GM12878 (cell line): ENCODE measurements around the gene IZUMO1. TPM values are rescaled to one million over a fixed set of nuclear protein-coding genes. Genes with fewer than 3 reads are reported as not detected.

Experiments used
- ATAC-seq: fragments of 200-7000 bp; cut with Tn5 transposase; 3 replicates; pipeline ENCODE4 v1.9.1; 2020; ENCODE audit warnings: mild to moderate bottlenecking, moderate library complexity
- BruUV-seq: library from RNA; stranded (reverse); fragments of 400-500 nt; replicated peaks from 2 replicates; lab custom pipeline; 2021; lab: Mats Ljungman, UMichigan
- CTCF ChIA-PET: fragments of 300-600 bp; sonication (Branson Sonifier 250); formaldehyde crosslinking; extraction: SDS; loops from one replicate; lab custom pipeline; 2021; ENCODE audit warnings: inconsistent platforms; lab: Yijun Ruan, JAX
- POLR2A ChIA-PET: fragments of 350-600 bp; formaldehyde crosslinking; extraction: SDS; loops from one replicate; lab custom pipeline; 2021; ENCODE audit warnings: inconsistent platforms; lab: Charles Lee
- RAD21 ChIA-PET: fragments of 300-600 bp; sonication (Branson Sonifier 250); formaldehyde crosslinking; loops from one replicate; lab custom pipeline; 2023; ENCODE audit warnings: antibody characterized with exemption; ENCODE audit not compliant: unreplicated experiment; lab: Charles Lee
- SMC1A ChIA-PET: fragments of 300-600 bp; sonication (Branson Sonifier 250); formaldehyde crosslinking; loops from one replicate; lab custom pipeline; 2023; ENCODE audit not compliant: unreplicated experiment, uncharacterized antibody; lab: Charles Lee
- DNase-seq: peaks from one replicate; pipeline ENCODE4 v3.0.0-alpha.2; 2011; ENCODE audit warnings: low read depth, low spot score
- FAIRE-seq: peaks from 3 replicates; lab custom pipeline; 2011; peaks lifted over from hg19 to GRCh38; lab: Jason Lieb, UNC
- H2AFZ ChIP-seq: 2 replicates; pipeline ENCODE4 v1.6.0; 2011; ENCODE audit warnings: low read depth, low read length, control low read depth; ENCODE audit not compliant: control insufficient read depth
- H3K27ac ChIP-seq: 2 replicates; pipeline ENCODE4 v1.5.1; 2011; ENCODE audit warnings: control low read depth; ENCODE audit not compliant: control insufficient read depth, insufficient read depth
- H3K27me3 ChIP-seq, 2 experiments: replicated peaks in 1 of 2; 2 replicates each; pipeline versions ENCODE4 v1.6.0 to v1.6.1; 2011; ENCODE audit warnings: low read length in 1 of 2; ENCODE audit not compliant: control insufficient read depth in 2 of 2, insufficient read depth in 2 of 2
- H3K36me3 ChIP-seq, 2 experiments: 2 replicates each; pipeline ENCODE4 v1.5.1; 2011; ENCODE audit warnings: low read length in 1 of 2; ENCODE audit not compliant: control insufficient read depth in 2 of 2, insufficient read depth in 2 of 2
- H3K4me1 ChIP-seq: 2 replicates; pipeline ENCODE4 v1.6.1; 2011; ENCODE audit warnings: mild to moderate bottlenecking, low read length, moderate library complexity, mixed read lengths; ENCODE audit not compliant: control insufficient read depth, insufficient read depth
- H3K4me2 ChIP-seq: 2 replicates; pipeline ENCODE4 v1.6.0; 2011; ENCODE audit warnings: control low read depth; ENCODE audit not compliant: control insufficient read depth, insufficient read depth
- H3K4me3 ChIP-seq: fragments of 200-600 bp; sonication (generic); 2 replicates; pipeline ENCODE4 v1.5.1; 2016
- H3K79me2 ChIP-seq: 2 replicates; pipeline ENCODE4 v1.6.0; 2011; ENCODE audit warnings: low read length; ENCODE audit not compliant: control insufficient read depth, insufficient read depth
- H3K9ac ChIP-seq: 2 replicates; pipeline ENCODE4 v1.8.0; 2011; ENCODE audit warnings: low read length, control low read depth, mixed read lengths; ENCODE audit not compliant: control insufficient read depth, insufficient read depth
- H3K9me3 ChIP-seq: replicated peaks from 3 replicates; pipeline ENCODE4 v1.5.1; 2011; ENCODE audit warnings: mild to moderate bottlenecking, low read length; ENCODE audit not compliant: control insufficient read depth, insufficient read depth
- H4K20me1 ChIP-seq: 2 replicates; pipeline ENCODE4 v1.6.0; 2011; ENCODE audit not compliant: control insufficient read depth, insufficient read depth
- ASH2L ChIP-seq: fragments of 300-600, 200-600 bp; sonication (generic); IDR thresholded peaks from 2 replicates; pipeline ENCODE4 v1.6.1; 2017; ENCODE audit warnings: low read depth, mild to moderate bottlenecking, borderline replicate concordance
- CEBPB ChIP-seq, 2 experiments: fragments of 150-350 bp in 1 of 2; IDR thresholded peaks; 2 replicates each; pipeline ENCODE4 v1.6.1; 2012 to 2014; ENCODE audit warnings: low read depth in 2 of 2, low read length in 2 of 2, borderline replicate concordance in 1 of 2, inconsistent platforms in 1 of 2
- CREB1 ChIP-seq: IDR thresholded peaks from 2 replicates; pipeline ENCODE4 v1.6.1; 2012; ENCODE audit warnings: low read depth, mild to moderate bottlenecking, inconsistent platforms
- GATAD2B ChIP-seq: fragments of 450-650 bp; conservative IDR thresholded peaks from 2 replicates; pipeline ENCODE4 v1.6.1; 2017; ENCODE audit warnings: low read depth, mild to moderate bottlenecking, moderate library complexity
- HDAC2 ChIP-seq: fragments of 200-600 bp; sonication (generic); IDR thresholded peaks from 2 replicates; pipeline ENCODE4 v1.6.1; 2017
- NFIC ChIP-seq: IDR thresholded peaks from 2 replicates; pipeline ENCODE4 v1.6.1; 2012; ENCODE audit warnings: low read depth, mild to moderate bottlenecking, inconsistent platforms, low read length, moderate library complexity
- NFYB ChIP-seq: IDR thresholded peaks from 2 replicates; pipeline ENCODE4 v1.6.1; 2011; ENCODE audit warnings: low read depth, mild to moderate bottlenecking, low read length, improper control_type of control experiment, moderate library complexity; ENCODE audit not compliant: insufficient read depth
- PBX3 ChIP-seq: IDR thresholded peaks from 2 replicates; pipeline ENCODE4 v1.6.1; 2011; ENCODE audit warnings: mild to moderate bottlenecking, low read depth, low read length, moderate library complexity; ENCODE audit not compliant: insufficient replicate concordance
- POLR2A ChIP-seq: IDR thresholded peaks from 2 replicates; pipeline ENCODE4 v1.6.1; 2011; ENCODE audit warnings: low read depth, mild to moderate bottlenecking, low read length
- POU2F2 ChIP-seq: IDR thresholded peaks from 3 replicates; pipeline ENCODE4 v1.6.1; 2011; ENCODE audit warnings: low read depth, mild to moderate bottlenecking, low read length, borderline replicate concordance
- REST ChIP-seq: IDR thresholded peaks from 2 replicates; pipeline ENCODE4 v1.6.1; 2012; ENCODE audit warnings: mild to moderate bottlenecking, low read depth, low read length
- SIX5 ChIP-seq: IDR thresholded peaks from 2 replicates; pipeline ENCODE4 v1.6.1; 2011; ENCODE audit warnings: mild to moderate bottlenecking, low read depth, low read length, moderate library complexity; ENCODE audit not compliant: severe bottlenecking
- TARDBP ChIP-seq: IDR thresholded peaks from 2 replicates; pipeline ENCODE4 v1.6.1; 2016; ENCODE audit warnings: borderline replicate concordance
- TBL1XR1 ChIP-seq: IDR thresholded peaks from 2 replicates; pipeline ENCODE4 v1.6.1; 2012; ENCODE audit warnings: low read depth, low read length, improper control_type of control experiment
- TCF12 ChIP-seq: IDR thresholded peaks from 2 replicates; pipeline ENCODE4 v1.6.1; 2011; ENCODE audit warnings: low read depth, mild to moderate bottlenecking, low read length
- ZNF274 ChIP-seq: IDR thresholded peaks from one replicate; pipeline ENCODE4 v1.8.0; 2011; ENCODE audit not compliant: insufficient read length, insufficient read depth
- ZSCAN29 ChIP-seq: fragments of 450-650 bp; IDR thresholded peaks from 2 replicates; pipeline ENCODE4 v1.6.1; 2017; ENCODE audit warnings: mild to moderate bottlenecking, moderate library complexity
- ZZZ3 ChIP-seq: IDR thresholded peaks from 2 replicates; pipeline ENCODE4 v1.6.1; 2011; ENCODE audit warnings: low read depth; ENCODE audit not compliant: control insufficient read depth, insufficient read length
- WGBS: methylation state at CpG from one replicate; pipeline ENCODE4 v1.1.6; 2016; ENCODE audit warnings: low lambda C conversion rate; ENCODE audit not compliant: insufficient replicate concordance, insufficient coverage; ENCODE audit errors: missing lambda C conversion rate; 5-methylcytosine and 5-hydroxymethylcytosine counted together
- in situ Hi-C: fragments of 300-500 bp; cut with MboI; formaldehyde crosslinking; loops from 9 replicates; pipeline ENCODE4 v1.14.3; 2018; ENCODE audit warnings: mixed read lengths
- intact Hi-C: fragments of 100-400 bp; cut with micrococcal nuclease; formaldehyde crosslinking; loops from one replicate; pipeline ENCODE4 v1.14.2; 2022; ENCODE audit not compliant: unreplicated experiment
- polyA plus RNA-seq, 11 experiments: library from polyadenylated mRNA; depleted of rRNA in 4 of 11; unstranded in 6 of 11; stranded (reverse) in 5 of 11; fragments of >200 nt; fragmentation: Nextera tagmentation in 4 of 11; fragmentation: Illumina TruSeq in 1 of 11; extraction: Ambion mirVana in 4 of 11; extraction: Trizol in 1 of 11; gene quantifications; 1 replicate in 1 of 11; 2 replicates in 10 of 11; pipeline versions ENCODE4 v1.2.1 to v1.2.3, GENCODE V29; 2011 to 2016; ENCODE audit warnings: inconsistent platforms in 2 of 11, missing spikeins in 2 of 11, low read depth in 1 of 11
- total RNA-seq, 4 experiments: library from RNA; depleted of rRNA in 3 of 4; stranded (reverse); fragments of >200 nt in 3 of 4; fragmentation: Illumina TruSeq in 1 of 4; extraction: Trizol in 1 of 4; gene quantifications; 2 replicates each; pipeline versions ENCODE4 v1.2.1 to v1.2.3, GENCODE V29; 2013 to 2021

IZUMO1 gene
- total and polyA plus RNA-seq, 10 of the 15 experiments (the other 5 are each of a cell fraction or from before 2014, with no cell fraction given) = not detected

- Histone ChIP-seq H3K27ac (peak overlapping the region; percentile 71; the same call in 1 of the 2 replicates), H3K36me3 (no peaks in the 10 kb centered on the region), H3K4me3 (peak overlapping the region; percentile 95), H3K9ac (peak overlapping the region; percentile 87), H3K9me3 (no peaks in the 10 kb centered on the region; the same call in 2 of the 3 replicates), H2AFZ (peak overlapping the region; percentile 94), H3K4me2 (peak overlapping the region; percentile 94), H3K4me1 (peaks cover 16% of the 10 kb centered on the region), H3K79me2 (no peaks in the 10 kb centered on the region), H3K27me3 (no peaks in the 10 kb centered on the region), H4K20me1 (no peaks in the 10 kb centered on the region)
- ChIA-PET SMC1A (interaction anchor here (0.6 to 1.1 kb wide), 3 partner anchors 63 to 788 kb away, joined by 3 to 5 read pairs (median 3); partner anchors contain the start of gene CA11), RAD21 (interaction anchor here (0.6 to 1.4 kb wide), 4 partner anchors 10 to 403 kb away, joined by 3 to 4 read pairs (median 4); partner anchors contain the start of gene CA11), CTCF (no interaction called here), POLR2A (interaction anchor here (0.5 to 3.0 kb wide), 5 partner anchors 11 to 739 kb away, joined by 3 to 7 read pairs (median 4); partner anchors contain the start of gene ALDH16A1)
- in situ Hi-C loops (no loop called here), intact Hi-C loops (no loop called here)
- under 1% methylated on average over 64 of the region's 67 CpGs for WGBS
- FAIRE-seq (peak; percentile 99), ATAC-seq (peak; percentile 98), DNase-seq (peak; percentile 97)
- no TSS peak for BruUV-seq
- TF ChIP-seq POLR2A = peak; percentile 72
- peak; percentile 70; the same call in 1 of the 2 replicates for TF ChIP-seq CREB1
- TF ChIP-seq TCF12 = peak; percentile 70
- TF ChIP-seq ASH2L = no peak
- TF ChIP-seq SIX5 = no peak
- no peak for TF ChIP-seq ZNF274
- no peak for TF ChIP-seq PBX3
- no peak for TF ChIP-seq ZSCAN29
- peak; percentile 3; the same call in 1 of the 2 replicates for TF ChIP-seq TBL1XR1
- TF ChIP-seq ZZZ3 = no peak
- no peak for TF ChIP-seq NFIC
- no peak; the same call in 1 of the 2 replicates for TF ChIP-seq GATAD2B
- TF ChIP-seq TARDBP = no peak
- TF ChIP-seq CEBPB (IDR thresholded peaks at IDR 0.05; ENCODE audit: borderline replicate concordance in 1 of 2, low read depth in 2 of 2, low read length in 2 of 2) = no peak
- TF ChIP-seq HDAC2 = no peak
- peak; percentile 96 for TF ChIP-seq NFYB
- no peak for TF ChIP-seq POU2F2
- no peak for TF ChIP-seq REST
Measured at GRCh38 chr19:48713864-48714755, 32.6 kb downstream of the IZUMO1 start.
